ENCODE results near the gene XPO6. TPM values are rescaled to one million over a fixed set of nuclear protein-coding genes. Genes with fewer than 3 reads are reported as not detected.

Gene XPO6
- polyA plus RNA-seq, 1 donor from 2014 or later = 104 TPM

DNA sequence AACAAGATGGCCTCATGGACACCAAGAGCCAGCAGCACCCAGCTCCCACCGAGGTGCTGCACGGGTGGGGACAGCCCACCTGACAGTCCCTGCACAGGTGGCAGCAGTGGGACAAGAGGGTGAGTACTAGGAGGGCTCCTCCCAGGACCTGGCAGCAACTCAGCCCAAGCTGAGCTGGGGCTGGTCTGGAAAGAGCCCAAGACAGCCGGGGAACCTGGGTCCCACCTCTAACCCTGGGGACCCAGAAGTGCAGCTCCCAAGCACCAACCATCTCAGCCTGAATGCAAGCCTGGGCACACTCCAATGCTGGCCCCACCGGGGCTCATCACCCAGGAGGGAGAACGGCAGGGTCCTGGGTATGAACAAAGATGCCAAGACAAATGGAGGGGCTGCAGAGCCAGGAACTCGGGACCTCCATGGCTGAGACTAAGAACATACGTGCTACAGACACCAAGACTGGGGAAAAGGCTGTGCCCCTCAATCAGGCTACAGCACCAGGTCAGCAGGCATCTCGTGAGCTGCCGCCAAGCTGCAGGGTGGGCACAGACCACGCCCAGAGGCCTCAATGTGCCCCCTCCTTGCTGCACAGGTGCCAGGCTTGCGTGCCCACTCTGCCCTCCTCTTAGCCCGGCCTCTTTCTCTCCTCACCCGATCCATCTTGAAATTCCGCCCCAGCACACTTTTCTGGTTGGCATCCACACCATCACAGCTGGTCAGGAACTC is 110.8 kb downstream of the XPO6 start:
- Histone ChIP-seq H3K79me2 (replicated peaks; ENCODE audit: insufficient read depth, low read length) (no peaks in the 10 kb centered on the region), H3K9me3 (ENCODE audit: low read length) (no peaks in the 10 kb centered on the region), H3K36me3 (ENCODE audit: insufficient read depth, low read length) (peaks cover 3% of the 10 kb centered on the region), H3K4me2 (ENCODE audit: low read length) (no peak overlapping the region), H2AFZ (ENCODE audit: low read depth, low read length) (no peak overlapping the region), H3K9me2 (ENCODE audit: insufficient read depth, low read length) (no peaks in the 10 kb centered on the region), H3K27ac (ENCODE audit: low read length) (no peak overlapping the region), H3K9ac (ENCODE audit: low read length) (no peak overlapping the region), H4K20me1 (ENCODE audit: insufficient read depth) (no peaks in the 10 kb centered on the region), H3K27me3 (ENCODE audit: insufficient read depth, low read depth, low read length) (no peaks in the 10 kb centered on the region), H3K4me3 (ENCODE audit: low read length) (no peak overlapping the region), H3F3A (ENCODE audit: insufficient read depth, low read length, poor library complexity, severe bottlenecking) (no peaks in the 10 kb centered on the region)
- TF ChIP-seq SMC3 (conservative IDR thresholded peaks at IDR 0.05; ENCODE audit: poor library complexity) (no peak), EZH2 (IDR thresholded peaks at IDR 0.05; ENCODE audit: borderline replicate concordance, insufficient read depth, low read length, poor library complexity, severe bottlenecking) (no peak), MXI1 (conservative IDR thresholded peaks at IDR 0.05; ENCODE audit: poor library complexity, severe bottlenecking) (no peak), POLR2AphosphoS5 (IDR thresholded peaks at IDR 0.05) (no peak), RAD21 (conservative IDR thresholded peaks at IDR 0.05) (no peak), TAF1 (IDR thresholded peaks at IDR 0.05; ENCODE audit: low read depth) (no peak), EP300 (conservative IDR thresholded peaks at IDR 0.05; ENCODE audit: poor library complexity, severe bottlenecking) (no peak)
- TF ChIP-seq, protein P1, sequence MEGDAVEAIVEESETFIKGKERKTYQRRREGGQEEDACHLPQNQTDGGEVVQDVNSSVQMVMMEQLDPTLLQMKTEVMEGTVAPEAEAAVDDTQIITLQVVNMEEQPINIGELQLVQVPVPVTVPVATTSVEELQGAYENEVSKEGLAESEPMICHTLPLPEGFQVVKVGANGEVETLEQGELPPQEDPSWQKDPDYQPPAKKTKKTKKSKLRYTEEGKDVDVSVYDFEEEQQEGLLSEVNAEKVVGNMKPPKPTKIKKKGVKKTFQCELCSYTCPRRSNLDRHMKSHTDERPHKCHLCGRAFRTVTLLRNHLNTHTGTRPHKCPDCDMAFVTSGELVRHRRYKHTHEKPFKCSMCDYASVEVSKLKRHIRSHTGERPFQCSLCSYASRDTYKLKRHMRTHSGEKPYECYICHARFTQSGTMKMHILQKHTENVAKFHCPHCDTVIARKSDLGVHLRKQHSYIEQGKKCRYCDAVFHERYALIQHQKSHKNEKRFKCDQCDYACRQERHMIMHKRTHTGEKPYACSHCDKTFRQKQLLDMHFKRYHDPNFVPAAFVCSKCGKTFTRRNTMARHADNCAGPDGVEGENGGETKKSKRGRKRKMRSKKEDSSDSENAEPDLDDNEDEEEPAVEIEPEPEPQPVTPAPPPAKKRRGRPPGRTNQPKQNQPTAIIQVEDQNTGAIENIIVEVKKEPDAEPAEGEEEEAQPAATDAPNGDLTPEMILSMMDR (IDR thresholded peaks at IDR 0.05; ENCODE audit: poor library complexity, severe bottlenecking) = no peak
- TF ChIP-seq, protein P2, sequence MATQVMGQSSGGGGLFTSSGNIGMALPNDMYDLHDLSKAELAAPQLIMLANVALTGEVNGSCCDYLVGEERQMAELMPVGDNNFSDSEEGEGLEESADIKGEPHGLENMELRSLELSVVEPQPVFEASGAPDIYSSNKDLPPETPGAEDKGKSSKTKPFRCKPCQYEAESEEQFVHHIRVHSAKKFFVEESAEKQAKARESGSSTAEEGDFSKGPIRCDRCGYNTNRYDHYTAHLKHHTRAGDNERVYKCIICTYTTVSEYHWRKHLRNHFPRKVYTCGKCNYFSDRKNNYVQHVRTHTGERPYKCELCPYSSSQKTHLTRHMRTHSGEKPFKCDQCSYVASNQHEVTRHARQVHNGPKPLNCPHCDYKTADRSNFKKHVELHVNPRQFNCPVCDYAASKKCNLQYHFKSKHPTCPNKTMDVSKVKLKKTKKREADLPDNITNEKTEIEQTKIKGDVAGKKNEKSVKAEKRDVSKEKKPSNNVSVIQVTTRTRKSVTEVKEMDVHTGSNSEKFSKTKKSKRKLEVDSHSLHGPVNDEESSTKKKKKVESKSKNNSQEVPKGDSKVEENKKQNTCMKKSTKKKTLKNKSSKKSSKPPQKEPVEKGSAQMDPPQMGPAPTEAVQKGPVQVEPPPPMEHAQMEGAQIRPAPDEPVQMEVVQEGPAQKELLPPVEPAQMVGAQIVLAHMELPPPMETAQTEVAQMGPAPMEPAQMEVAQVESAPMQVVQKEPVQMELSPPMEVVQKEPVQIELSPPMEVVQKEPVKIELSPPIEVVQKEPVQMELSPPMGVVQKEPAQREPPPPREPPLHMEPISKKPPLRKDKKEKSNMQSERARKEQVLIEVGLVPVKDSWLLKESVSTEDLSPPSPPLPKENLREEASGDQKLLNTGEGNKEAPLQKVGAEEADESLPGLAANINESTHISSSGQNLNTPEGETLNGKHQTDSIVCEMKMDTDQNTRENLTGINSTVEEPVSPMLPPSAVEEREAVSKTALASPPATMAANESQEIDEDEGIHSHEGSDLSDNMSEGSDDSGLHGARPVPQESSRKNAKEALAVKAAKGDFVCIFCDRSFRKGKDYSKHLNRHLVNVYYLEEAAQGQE (IDR thresholded peaks at IDR 0.05; ENCODE audit: borderline replicate concordance) = no peak

DNA sequence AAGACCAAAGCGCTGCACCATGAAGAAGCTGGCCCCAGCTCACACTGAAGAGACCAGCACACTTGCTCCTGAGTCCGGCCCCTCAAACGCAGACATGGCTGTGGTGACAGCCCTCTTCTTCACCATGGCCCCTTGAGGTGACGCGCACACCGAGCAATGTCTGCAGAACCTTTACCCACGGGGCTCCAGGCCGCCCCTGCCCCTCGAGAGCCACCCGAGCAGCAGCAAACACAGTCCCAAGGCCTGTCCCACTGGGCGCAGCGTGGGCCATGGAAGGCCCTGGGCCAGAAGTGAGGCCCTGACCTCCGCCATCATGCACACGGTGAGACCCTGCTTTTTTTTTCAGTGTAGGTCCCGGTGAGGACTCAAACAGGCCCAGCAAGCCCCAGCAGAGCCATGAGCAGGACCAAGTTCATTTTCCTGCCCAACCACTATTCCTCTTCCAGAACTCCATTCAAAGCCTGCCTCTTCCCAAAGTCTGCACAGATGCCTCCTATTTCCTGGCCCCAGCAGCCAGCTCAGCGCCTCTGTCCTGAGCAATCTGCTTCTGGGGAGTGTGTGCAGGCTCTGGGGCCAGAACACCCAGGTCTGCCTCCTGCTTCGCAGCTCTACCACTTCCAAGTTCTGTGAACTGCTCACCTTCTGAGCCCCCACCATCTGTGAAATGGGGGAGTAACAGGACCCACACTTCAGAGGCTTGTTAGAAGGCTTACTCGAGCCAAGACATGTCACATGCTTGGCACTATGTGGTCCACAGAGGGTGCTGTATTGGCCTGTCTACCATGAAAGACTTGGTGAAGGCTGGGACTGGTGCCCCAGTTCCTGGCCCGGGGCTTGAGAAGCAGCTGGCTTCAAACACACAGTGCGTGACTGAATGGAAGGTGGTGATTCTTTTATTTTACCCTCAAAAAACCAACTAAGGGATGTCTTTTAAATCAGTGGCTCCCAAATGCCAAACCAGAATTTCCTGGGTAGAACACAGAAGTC is 112.5 kb downstream of the XPO6 start:
- no peaks in the 10 kb centered on the region for H3F3A ChIP-seq (ENCODE audit: insufficient read depth, low read length, poor library complexity, severe bottlenecking)
- no peaks in the 10 kb centered on the region for H3K9me3 ChIP-seq (ENCODE audit: low read length)
- TF ChIP-seq SMC3 (conservative IDR thresholded peaks at IDR 0.05; ENCODE audit: poor library complexity) = no peak
- no peak for TF ChIP-seq EP300 (conservative IDR thresholded peaks at IDR 0.05; ENCODE audit: poor library complexity, severe bottlenecking)
- TF ChIP-seq TAF1 (IDR thresholded peaks at IDR 0.05; ENCODE audit: low read depth) = no peak
- TF ChIP-seq MXI1 (conservative IDR thresholded peaks at IDR 0.05; ENCODE audit: poor library complexity, severe bottlenecking) = no peak
- TF ChIP-seq, protein P1 (IDR thresholded peaks at IDR 0.05; ENCODE audit: poor library complexity, severe bottlenecking) = no peak
- TF ChIP-seq RAD21 (conservative IDR thresholded peaks at IDR 0.05) = no peak
- no peak for TF ChIP-seq EZH2 (IDR thresholded peaks at IDR 0.05; ENCODE audit: borderline replicate concordance, insufficient read depth, low read length, poor library complexity, severe bottlenecking)
- TF ChIP-seq, protein P2 (IDR thresholded peaks at IDR 0.05; ENCODE audit: borderline replicate concordance) = no peak
- TF ChIP-seq POLR2AphosphoS5 (IDR thresholded peaks at IDR 0.05) = no peak
- H3K9me2 ChIP-seq (ENCODE audit: insufficient read depth, low read length) = no peaks in the 10 kb centered on the region
- no peak overlapping the region for H3K9ac ChIP-seq (ENCODE audit: low read length)
- peaks cover 3% of the 10 kb centered on the region for H3K36me3 ChIP-seq (ENCODE audit: insufficient read depth, low read length)
- no peaks in the 10 kb centered on the region for H3K27me3 ChIP-seq (ENCODE audit: insufficient read depth, low read depth, low read length)
- no peak overlapping the region for H2AFZ ChIP-seq (ENCODE audit: low read depth, low read length)
- no peak overlapping the region for H3K4me3 ChIP-seq (ENCODE audit: low read length)
- H3K4me2 ChIP-seq (ENCODE audit: low read length) = no peak overlapping the region
- no peaks in the 10 kb centered on the region for H3K79me2 ChIP-seq (replicated peaks; ENCODE audit: insufficient read depth, low read length)
- no peaks in the 10 kb centered on the region for H4K20me1 ChIP-seq (ENCODE audit: insufficient read depth)
- H3K27ac ChIP-seq (ENCODE audit: low read length) = no peak overlapping the region
